CD8-positive, alpha-beta memory T cell (primary cell): ENCODE results near the gene NUB1. TPM values are rescaled to one million over a fixed set of nuclear protein-coding genes. Genes with fewer than 3 reads are reported as not detected.

ENCODE experiments used
- CTCF ChIA-PET: fragments of 350-600 bp; sonication (Branson Sonifier 250); formaldehyde crosslinking; loops from one replicate; lab custom pipeline; 2021; ENCODE audit warnings: antibody characterized with exemption; lab: Charles Lee
- POLR2A ChIA-PET: fragments of 350-600 bp; sonication (Branson Sonifier 250); formaldehyde crosslinking; loops from one replicate; lab custom pipeline; 2021; ENCODE audit warnings: antibody characterized with exemption; lab: Charles Lee
- DNase-seq, 5 donors: peaks; one replicate each; pipeline versions ENCODE4 v3.0.0 to v3.0.0-alpha.2; 2020 to 2022; ENCODE audit warnings: mixed read lengths in 1 of 5
- H3K27ac ChIP-seq: one replicate; pipeline ENCODE4 v1.7.0; 2013; ENCODE audit warnings: low read depth, mild to moderate bottlenecking, low read length, moderate library complexity
- H3K27me3 ChIP-seq: 2 replicates; pipeline ENCODE4 v1.7.0; 2013; ENCODE audit warnings: low read length, mild to moderate bottlenecking; ENCODE audit not compliant: insufficient read depth, poor library complexity, severe bottlenecking
- H3K36me3 ChIP-seq: 2 replicates; pipeline ENCODE4 v1.7.0; 2013; ENCODE audit warnings: mild to moderate bottlenecking, low read length, moderate library complexity; ENCODE audit not compliant: insufficient read depth
- H3K4me1 ChIP-seq: 2 replicates; pipeline ENCODE4 v1.7.0; 2013; ENCODE audit warnings: mild to moderate bottlenecking, low read length, moderate library complexity; ENCODE audit not compliant: insufficient read depth
- H3K4me3 ChIP-seq: 2 replicates; pipeline ENCODE4 v1.7.0; 2013; ENCODE audit warnings: mild to moderate bottlenecking, low read length
- H3K9me3 ChIP-seq: 2 replicates; pipeline ENCODE4 v1.7.0; 2013; ENCODE audit warnings: mild to moderate bottlenecking, low read length
- H3K27ac Mint-ChIP-seq, 8 donors: one replicate each; pipeline ENCODE4 v1.8.0; 2020 to 2021; ENCODE audit warnings: mixed read lengths in 8 of 8, mild to moderate bottlenecking in 6 of 8, inconsistent platforms in 3 of 8, moderate library complexity in 3 of 8
- H3K27me3 Mint-ChIP-seq, 2 donors: one replicate each; pipeline ENCODE4 v1.8.0; 2020 to 2021; ENCODE audit warnings: mixed read lengths in 2 of 2, mild to moderate bottlenecking in 1 of 2, moderate library complexity in 1 of 2
- H3K36me3 Mint-ChIP-seq, 3 donors: one replicate each; pipeline ENCODE4 v1.8.0; 2020 to 2021; ENCODE audit warnings: mixed read lengths in 3 of 3, inconsistent platforms in 1 of 3, mild to moderate bottlenecking in 1 of 3
- H3K4me1 Mint-ChIP-seq, 3 donors: one replicate each; pipeline ENCODE4 v1.8.0; 2020 to 2021; ENCODE audit warnings: mixed read lengths in 3 of 3, inconsistent platforms in 1 of 3, mild to moderate bottlenecking in 1 of 3
- H3K4me3 Mint-ChIP-seq, 7 donors: one replicate each; pipeline ENCODE4 v1.8.0; 2020 to 2021; ENCODE audit warnings: mixed read lengths in 7 of 7, mild to moderate bottlenecking in 6 of 7, moderate library complexity in 4 of 7, inconsistent platforms in 2 of 7
- H3K9me3 Mint-ChIP-seq, 5 donors: one replicate each; pipeline ENCODE4 v1.8.0; 2020 to 2022; ENCODE audit warnings: mixed read lengths in 5 of 5, mild to moderate bottlenecking in 3 of 5, moderate library complexity in 2 of 5, inconsistent platforms in 1 of 5
- polyA plus RNA-seq: library from polyadenylated mRNA; unstranded; fragments of 300-500 nt; fragmentation: Illumina TruSeq; gene quantifications from one replicate; pipeline ENCODE4 v1.2.3, GENCODE V29; 2021
- total RNA-seq, 2 experiments: library from RNA; stranded (reverse); gene quantifications; one replicate each; pipeline ENCODE4 v1.2.3, GENCODE V29; 2021

The NUB1 gene, protein sequence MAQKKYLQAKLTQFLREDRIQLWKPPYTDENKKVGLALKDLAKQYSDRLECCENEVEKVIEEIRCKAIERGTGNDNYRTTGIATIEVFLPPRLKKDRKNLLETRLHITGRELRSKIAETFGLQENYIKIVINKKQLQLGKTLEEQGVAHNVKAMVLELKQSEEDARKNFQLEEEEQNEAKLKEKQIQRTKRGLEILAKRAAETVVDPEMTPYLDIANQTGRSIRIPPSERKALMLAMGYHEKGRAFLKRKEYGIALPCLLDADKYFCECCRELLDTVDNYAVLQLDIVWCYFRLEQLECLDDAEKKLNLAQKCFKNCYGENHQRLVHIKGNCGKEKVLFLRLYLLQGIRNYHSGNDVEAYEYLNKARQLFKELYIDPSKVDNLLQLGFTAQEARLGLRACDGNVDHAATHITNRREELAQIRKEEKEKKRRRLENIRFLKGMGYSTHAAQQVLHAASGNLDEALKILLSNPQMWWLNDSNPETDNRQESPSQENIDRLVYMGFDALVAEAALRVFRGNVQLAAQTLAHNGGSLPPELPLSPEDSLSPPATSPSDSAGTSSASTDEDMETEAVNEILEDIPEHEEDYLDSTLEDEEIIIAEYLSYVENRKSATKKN
- total RNA-seq (10 to 100 TPM; 39.1 to 46.1 TPM), polyA plus RNA-seq (82.6 TPM)

GRCh38 chr7:151341357-151342101 is at the start of gene NUB1:
Gene NUB1 (plus strand): TSS chr7:151341812. CDS start chr7:151345350, 3,538 bp downstream.
- Histone ChIP-seq H3K36me3 (peaks cover 18% of the 10 kb centered on the region), H3K9me3 (no peaks in the 10 kb centered on the region), H3K4me1 (peaks cover 28% of the 10 kb centered on the region), H3K27me3 (no peaks in the 10 kb centered on the region), H3K27ac (peak within 1 kb of the TSS; percentile 84), H3K4me3 (peak within 1 kb of the TSS; percentile 76)
- DNase-seq: peak; percentile 87 to 92 (median 89)
- no peaks in the 10 kb centered on the region for H3K27me3 Mint-ChIP-seq
- peaks cover 26 to 41% (median 39%) of the 10 kb centered on the region in 3 donors for H3K4me1 Mint-ChIP-seq
- H3K4me3 Mint-ChIP-seq: peak within 1 kb of the TSS; percentile 85 to 92 (median 89)
- CTCF ChIA-PET: interaction anchor here (0.9 to 2.9 kb wide), 6 partner anchors 10 to 419 kb away, joined by 3 to 24 read pairs (median 5); no protein-coding TSS in a partner anchor
- H3K36me3 Mint-ChIP-seq: peaks cover 5 to 25% (median 7%) of the 10 kb centered on the region in 3 donors
- POLR2A ChIA-PET: interaction anchor here (0.5 to 2.8 kb wide), 6 partner anchors 10 to 178 kb away, joined by 3 to 19 read pairs (median 4); partner anchors contain the start of genes ABCF2 and RHEB
- H3K9me3 Mint-ChIP-seq: peaks cover 0 to 9% (median 2%) of the 10 kb centered on the region in 5 donors
- H3K27ac Mint-ChIP-seq: peak within 1 kb of the TSS; percentile 88 to 98 (median 93)

- H3K9me3 ChIP-seq: no peaks in the 10 kb centered on the region
- H3K27ac ChIP-seq: no peak overlapping the region
- CTCF ChIA-PET: interaction anchor here (0.6 to 1.5 kb wide), 3 partner anchors 11 to 91 kb away, joined by 3 to 4 read pairs (median 3); no protein-coding TSS in a partner anchor
- Mint-ChIP-seq H3K4me1 (no peaks in the 10 kb centered on the region), H3K4me3 (no peak overlapping the region), H3K27me3 (peaks cover 18 to 27% of the 10 kb centered on the region in 2 donors), H3K27ac (no peak overlapping the region), H3K9me3 (peaks cover 6 to 8% (median 7%) of the 10 kb centered on the region in 5 donors), H3K36me3 (peaks cover 0 to 9% (median 2%) of the 10 kb centered on the region in 3 donors)
- no peak for DNase-seq
- peaks cover 3% of the 10 kb centered on the region for H3K27me3 ChIP-seq
- no peaks in the 10 kb centered on the region for H3K4me1 ChIP-seq
- POLR2A ChIA-PET: no interaction called here
- H3K4me3 ChIP-seq: no peak overlapping the region
- no peaks in the 10 kb centered on the region for H3K36me3 ChIP-seq
Measured at GRCh38 chr7:151292850-151293249, 48.8 kb upstream of the NUB1 start.

DNA sequence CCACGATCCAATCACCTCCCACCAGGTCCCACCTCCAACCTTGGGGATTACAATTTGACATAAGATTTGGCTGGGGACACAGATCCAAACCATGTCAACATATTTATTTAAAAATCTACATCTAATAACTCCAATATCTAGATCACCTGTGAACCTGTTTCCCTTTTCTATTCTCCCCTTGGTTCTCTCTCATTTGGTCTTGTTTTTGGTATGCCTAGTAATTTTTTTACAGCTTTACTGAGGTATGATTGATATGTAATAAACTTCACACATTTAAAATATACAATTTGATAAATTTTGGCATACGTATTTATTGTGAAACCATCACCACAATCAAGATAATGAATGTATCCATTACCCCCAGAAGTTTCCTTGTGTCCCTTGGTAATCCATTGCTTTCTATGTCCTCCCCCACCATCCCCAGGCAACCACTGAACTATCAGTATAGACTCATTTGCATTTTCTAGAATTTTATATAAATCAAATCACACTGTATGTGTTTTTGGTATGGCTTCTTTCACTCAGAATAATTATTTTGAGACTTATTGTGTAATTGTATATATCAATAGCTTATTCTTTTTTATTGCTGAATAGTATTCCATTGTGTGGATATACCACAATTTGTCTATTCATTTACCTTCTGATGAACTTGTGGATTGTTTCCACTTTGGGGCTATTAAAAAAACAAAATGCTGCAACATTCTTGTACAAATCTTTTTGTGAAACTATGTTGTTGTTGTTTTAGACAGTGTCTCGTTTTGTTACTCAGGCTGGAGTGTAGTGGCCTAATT is 45.2 kb upstream of the NUB1 start:
- no peaks in the 10 kb centered on the region for H3K4me1 ChIP-seq
- H3K27me3 ChIP-seq: peaks cover 3% of the 10 kb centered on the region
- no peaks in the 10 kb centered on the region for H3K4me1 Mint-ChIP-seq
- H3K27ac ChIP-seq: no peak overlapping the region
- H3K9me3 Mint-ChIP-seq: peaks cover 6 to 8% (median 7%) of the 10 kb centered on the region in 5 donors
- H3K27me3 Mint-ChIP-seq: peaks cover 24 to 34% of the 10 kb centered on the region in 2 donors
- no peak overlapping the region for H3K4me3 Mint-ChIP-seq
- no peak overlapping the region for H3K27ac Mint-ChIP-seq
- no peak overlapping the region for H3K4me3 ChIP-seq
- H3K9me3 ChIP-seq: no peaks in the 10 kb centered on the region
- peaks cover 0 to 9% (median 2%) of the 10 kb centered on the region in 3 donors for H3K36me3 Mint-ChIP-seq
- no peak for DNase-seq
- CTCF ChIA-PET: no interaction called here
- POLR2A ChIA-PET: no interaction called here
- no peaks in the 10 kb centered on the region for H3K36me3 ChIP-seq

- no peaks in the 10 kb centered on the region for H3K36me3 ChIP-seq
- Mint-ChIP-seq H3K4me3 (no peak overlapping the region), H3K9me3 (peaks cover 6 to 8% (median 7%) of the 10 kb centered on the region in 5 donors), H3K36me3 (peaks cover 0 to 9% (median 2%) of the 10 kb centered on the region in 3 donors), H3K27me3 (peaks cover 29 to 40% of the 10 kb centered on the region in 2 donors), H3K4me1 (peaks cover 0 to 4% (median 2%) of the 10 kb centered on the region in 3 donors), H3K27ac (no peak overlapping the region)
- H3K9me3 ChIP-seq: no peaks in the 10 kb centered on the region
- ChIA-PET CTCF (no interaction called here), POLR2A (no interaction called here)
- peaks cover 2% of the 10 kb centered on the region for H3K4me1 ChIP-seq
- peaks cover 4% of the 10 kb centered on the region for H3K27me3 ChIP-seq
- no peak overlapping the region for H3K27ac ChIP-seq
- DNase-seq: no peak
- no peak overlapping the region for H3K4me3 ChIP-seq
Measured at GRCh38 chr7:151298765-151299164, 42.8 kb upstream of the NUB1 start.

- H3K36me3 Mint-ChIP-seq: peaks cover 0 to 9% (median 2%) of the 10 kb centered on the region in 3 donors
- DNase-seq: no peak
- Histone ChIP-seq H3K4me1 (peaks cover 4% of the 10 kb centered on the region), H3K36me3 (no peaks in the 10 kb centered on the region), H3K27ac (no peak overlapping the region), H3K27me3 (peaks cover 4% of the 10 kb centered on the region), H3K9me3 (no peaks in the 10 kb centered on the region), H3K4me3 (no peak overlapping the region)
- ChIA-PET POLR2A (no interaction called here), CTCF (no interaction called here)
- H3K4me1 Mint-ChIP-seq: peaks cover 0 to 4% (median 4%) of the 10 kb centered on the region in 3 donors
- peaks cover 6 to 8% (median 7%) of the 10 kb centered on the region in 5 donors for H3K9me3 Mint-ChIP-seq
- peaks cover 30 to 35% of the 10 kb centered on the region in 2 donors for H3K27me3 Mint-ChIP-seq
- H3K27ac Mint-ChIP-seq: peak overlapping the region in 1 of 8 donors; percentile 58
- no peak overlapping the region for H3K4me3 Mint-ChIP-seq
Measured at GRCh38 chr7:151299530-151299929, 42.1 kb upstream of the NUB1 start.

GRCh38 chr7:151299940-151300645 is 41.5 kb upstream of the NUB1 start:
- DNase-seq: no peak
- H3K9me3 ChIP-seq: no peaks in the 10 kb centered on the region
- peaks cover 4% of the 10 kb centered on the region for H3K4me1 ChIP-seq
- H3K27me3 ChIP-seq: peaks cover 4% of the 10 kb centered on the region
- Mint-ChIP-seq H3K4me1 (peaks cover 5 to 8% (median 6%) of the 10 kb centered on the region in 3 donors), H3K9me3 (peaks cover 6 to 8% (median 7%) of the 10 kb centered on the region in 5 donors), H3K4me3 (no peak overlapping the region), H3K27me3 (peaks cover 30 to 35% of the 10 kb centered on the region in 2 donors), H3K36me3 (peaks cover 0 to 9% (median 1%) of the 10 kb centered on the region in 3 donors), H3K27ac (peak overlapping the region in 1 of 8 donors; percentile 58)
- ChIA-PET CTCF (no interaction called here), POLR2A (no interaction called here)
- no peak overlapping the region for H3K27ac ChIP-seq
- no peaks in the 10 kb centered on the region for H3K36me3 ChIP-seq
- H3K4me3 ChIP-seq: no peak overlapping the region
